ENCODE results near the gene PRLR.

PRLR gene

GRCh38 chr5:35026941-35027340, 203.3 kb downstream of the PRLR start:
- no peak for DNase-seq

- DNase-seq: no peak
Observed at GRCh38 chr5:35026280-35026840, 203.9 kb downstream of the PRLR start.

- no peak for DNase-seq
Observed at GRCh38 chr5:35024911-35025510, 205.3 kb downstream of the PRLR start.

- no peak for DNase-seq
Observed at GRCh38 chr5:35023391-35024178, 206.7 kb downstream of the PRLR start.

GRCh38 chr5:35016174-35017051, 213.9 kb downstream of the PRLR start:
- DNase-seq: no peak

- DNase-seq: no peak
Observed at GRCh38 chr5:35015063-35015462, 215.2 kb downstream of the PRLR start.

- no peak for DNase-seq
Observed at GRCh38 chr5:35012796-35013195, 217.5 kb downstream of the PRLR start.

- DNase-seq: no peak
Observed at GRCh38 chr5:35012365-35012764, 217.9 kb downstream of the PRLR start.

GRCh38 chr5:35010676-35011075, 219.6 kb downstream of the PRLR start:
- no peak for DNase-seq

- DNase-seq: no peak
Observed at GRCh38 chr5:35009657-35010056, 220.6 kb downstream of the PRLR start.

GRCh38 chr5:35009019-35009418, 221.3 kb downstream of the PRLR start:
- no peak for DNase-seq

- no peak for DNase-seq
Observed at GRCh38 chr5:35004771-35005170, 225.5 kb downstream of the PRLR start.

- no peak for DNase-seq
Observed at GRCh38 chr5:35004200-35004599, 226.1 kb downstream of the PRLR start.

GRCh38 chr5:35003018-35003957, 227.0 kb downstream of the PRLR start:
- peak; percentile 75 for DNase-seq

GRCh38 chr5:35002459-35002858, 227.8 kb downstream of the PRLR start:
- DNase-seq: no peak

- no peak for DNase-seq
Observed at GRCh38 chr5:35001842-35002241, 228.4 kb downstream of the PRLR start.

All from islet precursor cell (in vitro differentiated cells).